Astrocyte of the spinal cord (primary cell): ENCODE data around the gene TAS2R60.

Source experiments
- DNase-seq: peaks from one replicate; pipeline ENCODE4 v3.0.0; 2011; ENCODE audit warnings: low read depth, low spot score
- H3K4me3 ChIP-seq: 2 replicates; pipeline ENCODE4 v1.5.1; 2011; ENCODE audit warnings: low read depth, mild to moderate bottlenecking, low read length, moderate library complexity
- CTCF ChIP-seq: IDR thresholded peaks from 2 replicates; pipeline ENCODE4 v1.5.1; 2012; ENCODE audit warnings: low read depth, mild to moderate bottlenecking, low read length, inconsistent platforms
- in situ Hi-C: cut with HindIII; loops from 2 replicates; pipeline ENCODE4 v1.10.0; 2017; ENCODE audit warnings: low sequenced_read_pairs

Gene TAS2R60

GRCh38 chr7:143431109-143431508, 12.1 kb upstream of the TAS2R60 start:
- TF ChIP-seq CTCF = no peak
- in situ Hi-C loops = no loop called here

GRCh38 chr7:143433759-143434158, 9.5 kb upstream of the TAS2R60 start:
- H3K4me3 ChIP-seq = no peak overlapping the region
- no peak for TF ChIP-seq CTCF
- in situ Hi-C loops = no loop called here
- no peak for DNase-seq

More at GRCh38 chr7:143431109-143431508, 12.1 kb upstream of the TAS2R60 start:
- no peak for DNase-seq
- no peak overlapping the region for H3K4me3 ChIP-seq

GRCh38 chr7:143434660-143435059, 8.6 kb upstream of the TAS2R60 start:
- in situ Hi-C loops = no loop called here
- peak; percentile 19 for DNase-seq
- no peak for TF ChIP-seq CTCF
- no peak overlapping the region for H3K4me3 ChIP-seq

GRCh38 chr7:143435266-143435665, 8.0 kb upstream of the TAS2R60 start:
- DNase-seq = no peak
- no peak for TF ChIP-seq CTCF
- no peak overlapping the region for H3K4me3 ChIP-seq
- in situ Hi-C loops = no loop called here

- TF ChIP-seq CTCF = no peak
- no peak overlapping the region for H3K4me3 ChIP-seq
- in situ Hi-C loops = no loop called here
- no peak for DNase-seq
Measured at GRCh38 chr7:143436325-143436946, 6.8 kb upstream of the TAS2R60 start.

GRCh38 chr7:143437578-143437977, 5.7 kb upstream of the TAS2R60 start:
- H3K4me3 ChIP-seq = no peak overlapping the region
- DNase-seq = no peak
- no peak for TF ChIP-seq CTCF
- in situ Hi-C loops = no loop called here
